IPS-18c (cell line): Measurements from ENCODE around the gene MT1G.

Experiments used
- H3K4me3 ChIP-seq: 2 replicates; pipeline ENCODE4 v1.7.0; 2013; ENCODE audit warnings: low read depth, mild to moderate bottlenecking, low read length, moderate library complexity; ENCODE audit not compliant: insufficient read depth
- H3K9me3 ChIP-seq: one replicate; pipeline ENCODE4 v1.6.1; 2013; ENCODE audit warnings: mild to moderate bottlenecking, low read length, moderate library complexity; ENCODE audit not compliant: control insufficient read depth, insufficient read depth

Gene MT1G

GRCh38 chr16:56617212-56618085, 50.4 kb downstream of the MT1G start:
- Histone ChIP-seq H3K4me3 (peak overlapping the region; percentile 57), H3K9me3 (no peaks in the 10 kb centered on the region)
